Naive thymus-derived CD4-positive, alpha-beta T cell (primary cell): ENCODE data around the gene DYNLRB2. TPM values are rescaled to one million over a fixed set of nuclear protein-coding genes. Genes with fewer than 3 reads are reported as not detected.

ENCODE experiments used
- ATAC-seq: fragments of 150-1000 bp; cut with Tn5 transposase; 2 replicates; pipeline ENCODE4 v1.10.0; 2021; ENCODE audit warnings: mild to moderate bottlenecking, moderate library complexity
- CTCF ChIA-PET: fragments of 350-600 bp; sonication (Branson Sonifier 250); formaldehyde crosslinking; loops from one replicate; lab custom pipeline; 2021; ENCODE audit warnings: antibody characterized with exemption; lab: Charles Lee
- POLR2A ChIA-PET: fragments of 350-600 bp; sonication (Branson Sonifier 250); formaldehyde crosslinking; loops from one replicate; lab custom pipeline; 2021; ENCODE audit warnings: antibody characterized with exemption, inconsistent platforms; lab: Charles Lee
- DNase-seq, 9 donors: peaks; one replicate each; pipeline versions ENCODE4 v3.0.0 to v3.0.0-alpha.2; 2020 to 2022; ENCODE audit warnings: mixed read lengths in 1 of 9
- H3K27ac ChIP-seq: one replicate; pipeline ENCODE4 v1.7.0; 2013; ENCODE audit warnings: mild to moderate bottlenecking, low read depth, low read length, moderate library complexity
- H3K27me3 ChIP-seq, 2 donors: one replicate each; pipeline ENCODE4 v1.7.0; 2013; ENCODE audit warnings: low read length in 2 of 2, mild to moderate bottlenecking in 2 of 2, moderate library complexity in 2 of 2; ENCODE audit not compliant: control insufficient read depth in 2 of 2, insufficient read depth in 2 of 2
- H3K36me3 ChIP-seq, 3 experiments: 1 replicate in 2 of 3; 2 replicates in 1 of 3; pipeline ENCODE4 v1.7.0; 2013; ENCODE audit warnings: low read length in 3 of 3, mild to moderate bottlenecking in 3 of 3, moderate library complexity in 1 of 3; ENCODE audit not compliant: insufficient read depth in 3 of 3, control insufficient read depth in 2 of 3
- H3K4me1 ChIP-seq, 2 donors: one replicate each; pipeline ENCODE4 v1.7.0; 2013; ENCODE audit warnings: low read length in 2 of 2, mild to moderate bottlenecking in 2 of 2, moderate library complexity in 1 of 2; ENCODE audit not compliant: control insufficient read depth in 2 of 2, insufficient read depth in 2 of 2
- H3K4me3 ChIP-seq: 2 replicates; pipeline ENCODE4 v1.7.0; 2013; ENCODE audit warnings: mild to moderate bottlenecking, low read length
- H3K9me3 ChIP-seq, 3 experiments: 1 replicate in 2 of 3; 2 replicates in 1 of 3; pipeline ENCODE4 v1.7.0; 2013; ENCODE audit warnings: low read length in 3 of 3; ENCODE audit not compliant: control insufficient read depth in 2 of 3
- H3K27ac Mint-ChIP-seq, 9 donors: one replicate each; pipeline ENCODE4 v1.8.0; 2020 to 2022; ENCODE audit warnings: mixed read lengths in 9 of 9, mild to moderate bottlenecking in 8 of 9, moderate library complexity in 5 of 9, inconsistent platforms in 2 of 9
- H3K27me3 Mint-ChIP-seq, 5 donors: one replicate each; pipeline ENCODE4 v1.8.0; 2021 to 2022; ENCODE audit warnings: mixed read lengths in 5 of 5, mild to moderate bottlenecking in 1 of 5
- H3K36me3 Mint-ChIP-seq, 5 donors: one replicate each; pipeline ENCODE4 v1.8.0; 2020 to 2022; ENCODE audit warnings: mixed read lengths in 5 of 5, mild to moderate bottlenecking in 3 of 5, inconsistent platforms in 1 of 5
- H3K4me1 Mint-ChIP-seq, 7 donors: one replicate each; pipeline ENCODE4 v1.8.0; 2020 to 2022; ENCODE audit warnings: mixed read lengths in 7 of 7, mild to moderate bottlenecking in 3 of 7, inconsistent platforms in 1 of 7
- H3K4me3 Mint-ChIP-seq, 10 donors: one replicate each; pipeline ENCODE4 v1.8.0; 2020 to 2022; ENCODE audit warnings: mild to moderate bottlenecking in 10 of 10, mixed read lengths in 10 of 10, moderate library complexity in 6 of 10, inconsistent platforms in 2 of 10
- H3K9me3 Mint-ChIP-seq, 11 donors: one replicate each; pipeline ENCODE4 v1.8.0; 2020 to 2022; ENCODE audit warnings: mixed read lengths in 11 of 11, mild to moderate bottlenecking in 4 of 11, inconsistent platforms in 1 of 11, moderate library complexity in 1 of 11
- intact Hi-C, 2 donors: fragments of 100-400 bp; cut with micrococcal nuclease; formaldehyde crosslinking; loops; one replicate each; pipeline ENCODE4 v1.15.1; 2023
- polyA plus RNA-seq, 2 donors: library from polyadenylated mRNA; unstranded; fragments of 300-500 nt; fragmentation: Illumina TruSeq; gene quantifications; one replicate each; pipeline ENCODE4 v1.2.3, GENCODE V29; 2021
- total RNA-seq, 6 experiments: library from RNA in 5 of 6; stranded (reverse) in 5 of 6; gene quantifications; 1 replicate in 5 of 6; 2 replicates in 1 of 6; pipeline ENCODE4 v1.2.3 and lab custom pipeline; 2021 to 2026

Gene DYNLRB2
- total and polyA plus RNA-seq, 7 experiments from 2014 or later, result 0.92 to 1.2 TPM; not detected in 5

GRCh38 chr16:80594756-80595155, 54.0 kb downstream of the DYNLRB2 start:
- POLR2A ChIA-PET, result no interaction called here

GRCh38 chr16:80596507-80597207, 55.9 kb downstream of the DYNLRB2 start:
- H3K4me1 Mint-ChIP-seq, result peaks cover 8 to 23% (median 8%) of the 10 kb centered on the region in 7 donors
- Histone ChIP-seq H3K4me3 (no peak overlapping the region), H3K9me3 (no peaks in the 10 kb centered on the region), H3K36me3 (no peaks in the 10 kb centered on the region), H3K4me1 (peaks cover 2 to 10% of the 10 kb centered on the region in 2 donors), H3K27me3 (no peaks in the 10 kb centered on the region), H3K27ac (no peak overlapping the region)
- ATAC-seq (no peak), DNase-seq (no peak)
- no peak overlapping the region for H3K4me3 Mint-ChIP-seq
- ChIA-PET CTCF (no interaction called here), POLR2A (no interaction called here)
- peaks cover 0 to 18% (median 5%) of the 10 kb centered on the region in 5 donors for H3K27me3 Mint-ChIP-seq
- peaks cover 8 to 66% (median 13%) of the 10 kb centered on the region in 5 donors for H3K36me3 Mint-ChIP-seq
- intact Hi-C loops, result no loop called here
- H3K27ac Mint-ChIP-seq, result no peak overlapping the region
- H3K9me3 Mint-ChIP-seq, result peaks cover 0 to 29% (median 0%) of the 10 kb centered on the region in 11 donors

More at GRCh38 chr16:80594756-80595155, 54.0 kb downstream of the DYNLRB2 start:
- no peak overlapping the region for H3K4me3 ChIP-seq
- no peak overlapping the region for H3K27ac ChIP-seq
- H3K36me3 Mint-ChIP-seq, result peaks cover 8 to 66% (median 13%) of the 10 kb centered on the region in 5 donors
- DNase-seq (no peak), ATAC-seq (no peak)
- peaks cover 7 to 19% of the 10 kb centered on the region in 2 donors for H3K4me1 ChIP-seq
- intact Hi-C loops, result loop anchor here (5.0 kb wide), 2 partner anchors 208 to 228 kb away; partner anchors contain the start of gene CDYL2 (in 1 of the 2)
- H3K27me3 ChIP-seq, result no peaks in the 10 kb centered on the region
- H3K9me3 Mint-ChIP-seq, result peaks cover 0 to 32% (median 0%) of the 10 kb centered on the region in 11 donors
- no peak overlapping the region for H3K27ac Mint-ChIP-seq
- no peaks in the 10 kb centered on the region for H3K9me3 ChIP-seq
- H3K4me3 Mint-ChIP-seq, result no peak overlapping the region
- H3K4me1 Mint-ChIP-seq, result peaks cover 17 to 38% (median 25%) of the 10 kb centered on the region in 7 donors
- H3K27me3 Mint-ChIP-seq, result peaks cover 0 to 25% (median 5%) of the 10 kb centered on the region in 5 donors
- CTCF ChIA-PET, result interaction anchor here (0.9 kb wide), 1 partner anchor 41 kb away, joined by 3 read pairs; no protein-coding TSS in a partner anchor
- no peaks in the 10 kb centered on the region for H3K36me3 ChIP-seq

- Histone ChIP-seq H3K27me3 (no peaks in the 10 kb centered on the region), H3K36me3 (no peaks in the 10 kb centered on the region), H3K4me3 (no peak overlapping the region), H3K27ac (no peak overlapping the region), H3K9me3 (no peaks in the 10 kb centered on the region), H3K4me1 (no peaks in the 10 kb centered on the region)
- no peak for ATAC-seq
- Mint-ChIP-seq H3K4me1 (peaks cover 0 to 12% (median 0%) of the 10 kb centered on the region in 7 donors), H3K27me3 (peaks cover 0 to 9% (median 1%) of the 10 kb centered on the region in 5 donors), H3K4me3 (no peak overlapping the region), H3K27ac (no peak overlapping the region), H3K9me3 (peaks cover 0 to 17% (median 0%) of the 10 kb centered on the region in 11 donors), H3K36me3 (peaks cover 10 to 68% (median 17%) of the 10 kb centered on the region in 5 donors)
- ChIA-PET CTCF (no interaction called here), POLR2A (no interaction called here)
- intact Hi-C loops, result no loop called here
- DNase-seq, result no peak
These were observed 58.7 kb downstream of the DYNLRB2 start for GRCh38 chr16:80599466-80599865.
